Occipital lobe (tissue), 2 donors: ENCODE measurements around the gene SPATA31D4. TPM values are rescaled to one million over a fixed set of nuclear protein-coding genes. Genes with fewer than 3 reads are reported as not detected.
"Not testable (repeated sequence)": the region's sequence is repeated elsewhere in the genome, so short reads cannot be mapped to it uniquely, and the experiment has no call there.

Experiments
- DNase-seq: peaks from one replicate; lab custom pipeline; 2025; lab: John Stamatoyannopoulos, UW
- total RNA-seq: library from RNA; depleted of rRNA; stranded (reverse); fragments of >200 nt; gene quantifications from one replicate; pipeline ENCODE4 v1.2.3, GENCODE V29; 2014

SPATA31D4 gene
- not detected for total RNA-seq

DNA sequence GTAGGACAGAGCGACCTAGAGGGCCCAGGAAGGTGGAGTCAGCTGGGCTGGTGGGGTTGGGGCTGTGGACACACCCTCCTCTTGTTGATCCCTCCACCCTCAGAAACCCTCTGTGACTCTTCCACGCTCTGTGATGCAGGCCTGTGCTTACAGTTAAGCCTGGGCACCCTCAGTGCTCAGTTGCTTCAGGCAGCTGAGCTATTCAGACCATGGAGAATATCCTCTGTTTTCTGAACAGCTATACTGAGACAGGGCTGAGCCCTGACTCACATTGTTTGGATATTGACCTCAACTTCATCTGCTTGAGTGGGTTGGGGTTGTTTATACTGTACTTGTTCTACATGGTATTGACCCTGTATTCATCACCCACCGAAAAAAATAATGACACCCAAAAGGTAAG is at the start of gene SPATA31D4:
Gene SPATA31D4, plus strand, starts transcription at position 124 of the 400 bp plus-strand sequence. Its CDS starts 86 bp downstream, at position 210.
- DNase-seq: not testable (repeated sequence)

DNA sequence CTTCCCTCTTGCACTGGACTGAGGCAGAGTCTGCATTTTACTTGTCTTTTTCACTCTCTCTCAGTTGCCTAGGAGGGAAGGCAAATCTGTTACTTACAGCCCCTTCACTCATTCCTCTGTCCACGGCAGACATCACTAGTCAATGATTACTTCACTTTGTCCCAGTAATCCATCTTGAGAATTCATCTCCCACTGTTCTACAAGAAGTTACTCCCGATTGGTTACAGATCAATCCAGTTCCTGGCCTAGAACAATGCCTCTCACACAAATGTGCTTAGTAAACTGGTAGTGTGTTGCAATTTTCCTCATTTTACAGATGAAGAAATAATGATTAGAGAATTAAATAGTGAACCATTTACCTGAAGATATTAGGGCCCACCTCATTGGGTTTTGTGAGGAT is 49.7 kb upstream of the SPATA31D4 start:
- DNase-seq: no peak

DNA sequence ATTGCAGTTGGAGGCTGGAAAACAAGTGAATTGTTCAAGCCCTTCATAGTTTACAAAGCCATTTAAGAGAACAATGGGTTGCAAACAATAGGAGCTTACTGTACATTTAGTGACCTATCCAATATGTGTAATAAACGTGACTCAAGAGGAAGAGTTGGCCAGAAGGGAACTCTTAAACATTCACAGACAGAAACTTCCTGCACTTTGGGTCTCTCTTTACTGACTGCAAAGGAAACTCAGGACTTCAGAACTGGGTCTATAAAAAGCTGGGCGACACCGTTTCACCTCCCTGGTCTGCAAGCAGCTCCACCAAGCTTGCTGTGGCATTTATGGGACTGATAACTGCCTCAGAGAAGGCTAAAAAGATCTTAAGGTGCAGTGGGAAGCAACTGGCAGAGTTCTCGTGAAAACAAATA is 48.7 kb upstream of the SPATA31D4 start:
- DNase-seq: no peak

DNA sequence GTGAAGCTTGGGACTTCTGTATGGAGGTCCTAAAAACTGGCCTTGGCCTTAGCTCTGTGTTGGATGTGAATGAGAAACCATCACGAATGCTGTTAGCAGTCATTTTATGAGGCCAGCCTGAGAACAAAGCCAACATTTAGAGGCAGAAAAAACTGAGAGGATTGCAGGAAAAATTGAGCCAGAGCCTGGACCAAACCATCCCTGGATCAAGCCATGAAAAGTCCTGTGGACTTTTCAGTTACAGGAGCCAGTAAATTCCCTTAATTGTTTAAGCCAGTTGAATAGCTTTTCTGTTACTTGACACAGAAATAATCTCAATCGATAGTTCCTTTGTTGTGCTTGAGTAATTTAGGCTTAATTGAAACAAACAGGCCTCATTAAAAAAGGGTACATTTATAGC is 42.6 kb upstream of the SPATA31D4 start:
- no peak for DNase-seq

DNA sequence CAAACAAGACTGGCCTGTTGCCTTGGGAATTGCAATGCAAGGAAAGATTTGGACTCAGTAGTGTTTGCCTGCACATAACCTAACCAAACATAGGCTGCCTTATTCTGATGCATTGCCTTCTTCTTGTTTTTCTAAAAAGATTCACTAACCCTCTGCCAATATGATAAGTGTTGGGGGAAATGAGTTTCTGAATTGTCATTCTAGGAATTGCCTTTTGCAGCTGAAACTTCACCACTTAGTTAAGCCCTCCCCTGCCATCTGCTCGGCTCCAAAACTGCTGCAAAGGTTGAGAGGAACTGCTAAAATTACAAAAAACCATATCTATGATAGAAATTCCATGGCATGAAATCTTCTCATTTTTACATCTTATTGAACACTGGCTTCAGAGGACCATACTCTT is 41.6 kb upstream of the SPATA31D4 start:
- DNase-seq: no peak

DNA sequence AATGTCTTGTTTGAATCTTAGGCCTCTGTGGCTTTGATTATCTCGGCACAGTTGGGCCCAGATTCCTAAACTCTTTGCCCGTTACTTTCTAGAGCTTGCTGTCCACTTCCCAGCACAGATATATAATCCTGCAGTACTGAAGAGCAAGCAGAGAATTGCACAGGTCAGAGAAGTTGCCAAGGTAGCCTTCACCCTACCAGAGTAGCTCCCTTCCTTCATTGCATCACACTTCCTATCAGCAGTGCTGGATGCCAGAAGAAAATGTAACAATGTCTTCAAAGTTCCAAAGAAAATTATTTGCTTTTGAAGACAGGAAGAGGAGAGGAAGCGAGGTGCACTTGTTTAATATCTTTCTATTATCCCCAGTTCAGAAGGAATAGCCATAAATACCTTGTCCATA is 38.1 kb upstream of the SPATA31D4 start:
- no peak for DNase-seq

DNA sequence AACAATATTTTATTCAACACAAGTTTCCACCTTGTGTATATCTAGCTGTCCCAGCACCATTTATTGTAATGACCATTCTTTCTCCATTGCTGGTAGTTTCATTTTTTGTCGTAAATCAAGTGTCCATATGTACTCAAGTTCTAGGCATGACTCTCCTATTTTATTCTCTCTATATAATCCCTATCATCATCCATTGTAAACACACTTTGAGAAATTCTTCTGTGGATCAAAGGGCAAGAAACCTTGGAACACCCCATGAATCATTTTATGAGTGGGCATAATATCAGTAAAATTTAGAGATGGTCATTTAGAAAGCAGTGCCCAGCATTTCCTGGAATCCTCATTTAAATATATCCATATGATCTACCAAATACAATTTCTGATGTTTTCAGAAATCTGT is 35.8 kb upstream of the SPATA31D4 start:
- no peak for DNase-seq

DNA sequence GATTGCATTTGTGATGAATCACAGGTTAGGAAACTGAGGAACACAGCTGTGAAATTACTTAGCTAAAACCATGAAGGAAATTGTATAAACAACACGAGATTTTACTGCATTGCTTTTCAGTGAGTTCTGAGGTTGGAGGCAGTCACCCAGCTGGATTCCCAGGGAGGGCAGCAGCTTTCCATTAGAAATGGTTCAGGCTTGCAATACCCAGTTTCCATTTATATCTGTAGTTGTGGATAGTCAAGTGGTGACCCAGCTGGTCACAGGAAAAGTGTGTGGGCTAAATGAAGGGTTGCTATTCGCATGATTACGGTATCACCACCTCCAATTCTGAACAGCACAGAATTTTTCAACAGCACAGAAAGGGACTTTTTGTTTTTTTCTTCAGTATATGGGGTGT is 34.3 kb upstream of the SPATA31D4 start:
- no peak for DNase-seq

DNA sequence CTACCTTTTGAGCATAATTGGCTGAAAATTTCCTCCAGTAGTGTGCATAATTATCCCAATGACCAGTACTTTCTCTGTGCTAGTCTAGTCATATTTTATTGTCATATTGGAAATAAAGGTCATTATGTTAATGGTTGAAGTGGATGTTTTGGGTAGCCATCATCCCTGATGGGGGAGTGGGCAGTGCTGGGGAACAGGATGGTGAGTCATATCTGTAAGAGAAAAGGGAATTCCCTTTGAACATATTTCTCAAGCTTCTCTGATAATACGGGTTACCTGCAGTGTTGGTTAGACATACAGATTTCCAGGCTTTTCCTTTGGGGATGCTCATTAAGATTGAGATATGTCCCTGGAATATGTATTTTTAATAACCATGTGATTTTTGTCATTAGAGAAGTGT is 33.3 kb upstream of the SPATA31D4 start:
- no peak for DNase-seq

DNA sequence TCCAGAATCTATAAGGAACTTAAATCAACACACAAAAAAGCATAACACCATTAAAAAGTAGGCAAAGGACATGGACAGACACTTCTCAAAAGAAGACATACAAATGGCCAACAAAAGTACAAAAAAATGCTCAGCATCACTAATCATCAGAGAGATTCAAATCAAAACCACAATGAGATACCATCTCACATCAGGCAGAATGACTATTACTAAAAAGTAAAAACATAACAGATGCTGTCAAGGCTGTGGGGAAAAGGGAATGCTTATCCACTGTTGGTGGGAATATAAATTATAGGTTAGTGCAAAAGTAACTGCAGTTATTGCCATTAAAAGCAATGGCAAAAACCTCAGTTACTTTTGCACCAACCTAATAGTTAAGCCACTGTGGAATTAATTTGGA is 32.2 kb upstream of the SPATA31D4 start:
- no peak for DNase-seq

DNA sequence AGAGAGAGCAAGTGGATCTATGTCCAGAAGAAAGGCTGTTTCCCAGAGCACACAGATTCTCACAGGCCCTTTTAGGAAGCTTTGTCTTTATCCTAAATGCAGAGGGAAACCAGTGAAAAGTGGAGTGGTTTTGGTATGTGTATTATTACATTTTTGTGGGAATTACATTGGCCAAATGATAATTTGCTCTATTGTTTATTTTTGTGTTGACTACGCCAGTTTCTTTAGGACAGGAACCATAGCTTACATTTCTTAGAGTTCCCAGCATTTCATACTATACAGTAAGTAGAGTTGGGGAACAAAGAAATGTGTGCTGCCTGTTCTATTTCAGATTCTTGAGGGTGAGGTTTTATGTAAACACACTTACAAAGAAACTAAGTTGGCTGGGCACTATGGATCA is 29.4 kb upstream of the SPATA31D4 start:
- no peak for DNase-seq

DNA sequence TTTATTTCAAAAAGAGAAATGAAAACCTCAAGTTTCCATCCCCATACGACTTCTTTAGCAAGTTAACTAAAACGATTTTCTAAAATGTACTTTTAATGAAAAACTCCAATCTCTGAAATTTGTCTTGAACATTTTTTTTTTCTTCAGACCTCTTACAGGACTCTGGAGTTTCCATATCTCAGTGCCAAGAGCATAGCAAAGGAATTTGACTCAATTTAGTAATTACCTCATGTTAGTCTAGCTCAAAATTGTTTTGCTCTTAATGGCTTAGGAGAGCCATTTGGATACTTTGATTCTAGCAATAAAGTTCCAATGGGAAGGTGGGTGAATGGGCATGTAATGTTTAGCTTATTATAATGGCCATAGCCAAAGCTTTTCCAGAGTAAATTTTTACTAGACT is 26.0 kb upstream of the SPATA31D4 start:
- DNase-seq: no peak

DNA sequence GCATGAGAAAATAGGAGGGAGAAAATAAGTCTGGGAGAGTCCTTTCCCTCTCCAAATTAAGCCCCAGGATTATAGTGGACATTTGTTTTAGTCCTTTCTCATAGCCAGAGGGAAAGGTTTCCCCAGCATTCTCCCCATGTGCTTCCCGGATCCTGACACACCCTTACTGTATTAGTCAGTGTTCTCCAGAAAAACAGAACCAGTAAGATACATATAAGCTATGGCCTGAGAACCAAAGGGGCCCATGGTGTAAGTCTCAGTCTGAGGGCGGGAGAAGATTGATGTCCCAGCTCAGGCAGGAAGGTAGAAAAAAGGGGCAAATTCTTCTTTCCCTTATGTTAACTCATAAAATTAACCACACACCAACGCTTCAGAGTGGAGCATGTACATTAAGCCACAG is 25.6 kb upstream of the SPATA31D4 start:
- no peak for DNase-seq

DNA sequence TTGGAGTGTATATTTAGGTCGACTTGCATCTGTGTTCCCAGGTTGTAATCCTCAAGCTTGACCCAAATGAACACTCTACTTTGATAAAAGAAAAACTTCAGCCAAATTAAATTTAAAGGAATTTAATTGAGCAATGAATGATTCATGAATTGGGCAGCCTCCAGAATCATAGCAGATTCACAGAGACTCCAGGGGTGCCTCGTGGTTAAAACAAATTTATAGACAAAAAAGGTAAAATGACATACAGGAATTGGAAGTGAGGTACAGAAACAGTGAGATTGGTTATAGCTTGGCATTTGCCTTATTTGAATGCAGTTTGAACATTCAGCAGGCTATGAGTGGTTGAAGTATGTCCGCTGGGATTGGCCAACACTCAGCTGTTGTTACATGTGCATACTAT is 21.6 kb upstream of the SPATA31D4 start:
- DNase-seq: no peak

DNA sequence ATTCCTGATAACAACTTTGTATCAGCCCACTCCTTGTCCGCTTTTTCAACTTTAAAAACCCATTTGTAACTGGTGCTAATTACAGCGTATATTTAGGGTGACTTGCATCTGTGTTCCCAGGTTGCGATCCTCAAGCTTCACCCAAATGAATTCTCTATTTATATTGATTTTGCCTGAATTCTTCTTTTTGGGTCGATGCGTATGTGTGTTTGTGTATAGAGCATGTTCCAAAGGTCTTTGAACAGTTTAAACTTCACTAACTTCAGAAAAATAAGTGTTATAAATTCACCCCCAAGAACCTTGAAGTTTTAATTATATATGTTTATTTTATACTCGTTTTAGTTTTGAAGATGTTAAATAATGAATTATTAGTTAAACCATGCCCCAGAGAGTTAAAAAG is 16.1 kb upstream of the SPATA31D4 start:
- DNase-seq: no peak

DNA sequence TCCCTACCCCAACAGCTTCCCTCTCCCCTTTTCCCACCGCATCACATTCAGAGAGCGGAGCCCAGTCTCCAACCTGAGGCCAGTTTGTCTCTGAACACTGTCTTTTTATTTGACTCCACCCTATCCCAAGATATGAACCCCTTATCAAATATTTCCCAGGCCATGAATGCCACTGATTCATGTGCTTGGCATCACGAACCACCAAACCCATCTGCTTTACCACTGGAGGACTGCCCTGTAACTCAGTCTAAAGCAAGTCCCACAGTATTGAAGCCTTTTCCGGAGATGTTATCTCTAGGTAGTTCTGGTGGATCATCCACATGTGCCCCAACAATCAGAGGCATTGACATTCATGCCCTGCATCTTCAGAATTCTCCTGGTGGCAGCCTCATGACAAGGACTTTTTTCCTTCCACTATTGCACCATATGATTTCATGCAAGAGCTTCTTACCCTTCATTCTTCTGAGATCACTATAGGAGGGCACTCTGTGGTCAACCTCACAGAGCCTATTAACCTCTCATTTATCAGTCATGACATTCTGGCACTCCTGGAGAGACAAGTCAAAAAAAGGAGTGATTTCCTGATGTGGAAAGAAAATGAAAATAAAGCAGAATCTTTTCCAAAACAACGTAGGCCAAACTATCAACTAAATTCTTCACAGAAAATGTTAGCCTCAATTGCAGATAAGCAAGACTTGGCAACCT is 12.3 kb upstream of the SPATA31D4 start:
- DNase-seq: no peak

DNA sequence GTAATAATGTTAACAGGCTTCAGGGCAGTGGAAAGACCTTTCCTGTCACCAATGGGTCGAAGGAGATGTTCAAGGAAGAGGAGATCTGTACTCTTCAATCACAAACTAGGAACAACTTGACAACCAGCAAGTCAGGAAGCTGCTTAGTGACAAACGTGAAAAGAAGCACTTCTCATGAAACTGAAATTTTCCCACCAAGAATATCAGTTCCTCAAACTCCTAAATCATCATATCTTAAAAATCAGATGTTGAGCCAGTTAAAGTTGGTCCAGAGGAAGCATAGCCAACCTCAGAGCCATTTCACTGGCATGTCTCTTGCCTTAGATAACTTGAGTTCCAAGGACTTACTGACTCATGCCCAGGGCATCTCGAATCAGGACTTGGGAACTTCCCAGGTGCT is 9.7 kb upstream of the SPATA31D4 start:
- not testable (repeated sequence) for DNase-seq

DNA sequence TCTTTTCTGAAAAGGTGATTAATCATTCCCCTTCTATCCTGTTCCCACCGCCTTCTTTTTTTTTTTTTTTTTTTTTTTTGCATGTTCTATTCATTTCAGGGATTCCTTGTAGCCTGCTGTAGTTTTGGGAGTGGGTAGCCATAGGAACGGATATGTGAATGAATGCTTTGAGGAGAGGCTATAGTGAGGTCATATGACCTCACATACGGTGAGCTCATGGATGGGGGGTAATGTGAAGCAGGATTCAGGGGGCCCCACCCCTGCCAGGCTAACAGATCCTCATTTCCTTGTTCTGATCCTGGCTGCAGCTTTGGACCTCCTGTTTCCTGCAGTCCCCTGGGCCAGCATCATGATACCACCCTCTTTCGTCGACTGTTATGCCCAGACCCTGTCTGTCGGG is 1.9 kb downstream of the SPATA31D4 start:
- DNase-seq: not testable (repeated sequence)

DNA sequence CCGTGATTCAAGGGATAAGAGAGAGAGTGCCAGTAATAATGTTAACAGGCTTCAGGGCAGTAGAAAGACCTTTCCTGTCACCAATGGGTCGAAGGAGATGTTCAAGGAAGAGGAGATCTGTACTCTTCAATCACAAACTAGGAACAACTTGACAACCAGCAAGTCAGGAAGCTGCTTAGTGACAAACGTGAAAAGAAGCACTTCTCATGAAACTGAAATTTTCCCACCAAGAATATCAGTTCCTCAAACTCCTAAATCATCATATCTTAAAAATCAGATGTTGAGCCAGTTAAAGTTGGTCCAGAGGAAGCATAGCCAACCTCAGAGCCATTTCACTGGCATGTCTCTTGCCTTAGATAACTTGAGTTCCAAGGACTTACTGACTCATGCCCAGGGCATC is 5.3 kb downstream of the SPATA31D4 start:
- DNase-seq: not testable (repeated sequence)

DNA sequence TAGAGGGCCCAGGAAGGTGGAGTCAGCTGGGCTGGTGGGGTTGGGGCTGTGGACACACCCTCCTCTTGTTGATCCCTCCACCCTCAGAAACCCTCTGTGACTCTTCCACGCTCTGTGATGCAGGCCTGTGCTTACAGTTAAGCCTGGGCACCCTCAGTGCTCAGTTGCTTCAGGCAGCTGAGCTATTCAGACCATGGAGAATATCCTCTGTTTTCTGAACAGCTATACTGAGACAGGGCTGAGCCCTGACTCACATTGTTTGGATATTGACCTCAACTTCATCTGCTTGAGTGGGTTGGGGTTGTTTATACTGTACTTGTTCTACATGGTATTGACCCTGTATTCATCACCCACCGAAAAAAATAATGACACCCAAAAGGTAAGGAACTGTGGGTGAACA is 15.2 kb downstream of the SPATA31D4 start, which contains the start of gene SPATA31D3:
Gene SPATA31D3, plus strand, starts transcription at position 108 of the 400 bp plus-strand sequence. Its CDS starts 86 bp downstream, at position 194.
- not testable (repeated sequence) for DNase-seq

DNA sequence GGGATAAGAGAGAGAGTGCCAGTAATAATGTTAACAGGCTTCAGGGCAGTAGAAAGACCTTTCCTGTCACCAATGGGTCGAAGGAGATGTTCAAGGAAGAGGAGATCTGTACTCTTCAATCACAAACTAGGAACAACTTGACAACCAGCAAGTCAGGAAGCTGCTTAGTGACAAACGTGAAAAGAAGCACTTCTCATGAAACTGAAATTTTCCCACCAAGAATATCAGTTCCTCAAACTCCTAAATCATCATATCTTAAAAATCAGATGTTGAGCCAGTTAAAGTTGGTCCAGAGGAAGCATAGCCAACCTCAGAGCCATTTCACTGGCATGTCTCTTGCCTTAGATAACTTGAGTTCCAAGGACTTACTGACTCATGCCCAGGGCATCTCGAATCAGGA is 20.4 kb downstream of the SPATA31D4 start:
- DNase-seq: not testable (repeated sequence)

DNA sequence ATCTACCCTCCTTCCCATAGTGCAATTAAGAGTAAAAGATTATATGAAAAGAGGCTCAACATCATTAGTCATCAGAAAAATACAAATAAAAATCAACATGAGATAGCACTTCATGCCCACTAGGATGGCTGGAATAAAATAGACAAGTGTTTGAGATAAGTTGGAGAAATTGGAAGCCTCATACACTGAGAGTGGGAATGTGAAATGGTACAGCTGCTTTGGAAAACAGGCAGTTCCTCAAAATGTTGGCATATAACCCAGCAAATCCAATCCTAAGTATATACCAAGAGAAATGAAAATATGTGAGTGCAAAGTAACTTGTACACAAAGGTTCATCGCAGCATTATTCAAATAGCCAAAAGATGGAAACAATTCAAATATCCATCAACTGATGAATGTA is 24.9 kb downstream of the SPATA31D4 start:
- DNase-seq: no peak

DNA sequence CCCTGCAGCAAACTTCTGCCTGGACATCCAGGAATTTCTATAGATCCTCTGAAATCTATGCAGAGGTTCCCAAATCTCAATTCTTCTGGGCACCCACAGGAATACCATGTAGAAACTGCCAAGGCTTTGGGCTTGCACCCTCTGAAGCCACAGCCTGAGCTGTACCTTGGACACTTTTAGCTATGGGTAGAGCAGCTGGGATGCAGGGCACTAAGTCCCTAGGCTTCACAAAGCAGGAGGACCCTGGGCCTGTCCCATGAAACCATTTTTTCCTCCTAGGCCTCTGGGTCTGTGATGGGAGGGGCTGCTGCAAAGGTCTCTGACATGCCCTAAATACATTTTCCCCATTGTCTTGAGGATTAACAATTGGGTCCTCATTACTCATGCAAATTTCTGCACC is 27.4 kb downstream of the SPATA31D4 start:
- no peak for DNase-seq
